ENCODE measurements around the gene C6orf141.

Gene C6orf141

GRCh38 chr6:49555951-49556350 lies 5.5 kb downstream of the C6orf141 start:
- Histone ChIP-seq H3K4me1 (ENCODE audit: insufficient read depth, low read length) (peaks cover 39% of the 10 kb centered on the region), H3K9me3 (ENCODE audit: insufficient read depth, low read depth, low read length) (no peaks in the 10 kb centered on the region), H3K4me3 (ENCODE audit: low read length) (no peak overlapping the region), H3K36me3 (ENCODE audit: insufficient read depth, low read length) (peaks cover 38% of the 10 kb centered on the region), H3K9ac (ENCODE audit: low read depth, low read length) (no peak overlapping the region), H3K27me3 (ENCODE audit: insufficient read depth, low read length) (peaks cover 89% of the 10 kb centered on the region), H3K27ac (ENCODE audit: low read depth, low read length) (no peak overlapping the region)
- 73% methylated on average over 4 of the region's 4 CpGs for WGBS

- Histone ChIP-seq H3K9ac (ENCODE audit: low read depth, low read length) (no peak overlapping the region), H3K4me3 (ENCODE audit: low read length) (no peak overlapping the region), H3K27ac (ENCODE audit: low read depth, low read length) (no peak overlapping the region), H3K4me1 (ENCODE audit: insufficient read depth, low read length) (peaks cover 39% of the 10 kb centered on the region), H3K27me3 (ENCODE audit: insufficient read depth, low read length) (peaks cover 90% of the 10 kb centered on the region), H3K9me3 (ENCODE audit: insufficient read depth, low read depth, low read length) (no peaks in the 10 kb centered on the region), H3K36me3 (ENCODE audit: insufficient read depth, low read length) (peaks cover 38% of the 10 kb centered on the region)
These were observed 6.0 kb downstream of the C6orf141 start for GRCh38 chr6:49556429-49556837.

DNA sequence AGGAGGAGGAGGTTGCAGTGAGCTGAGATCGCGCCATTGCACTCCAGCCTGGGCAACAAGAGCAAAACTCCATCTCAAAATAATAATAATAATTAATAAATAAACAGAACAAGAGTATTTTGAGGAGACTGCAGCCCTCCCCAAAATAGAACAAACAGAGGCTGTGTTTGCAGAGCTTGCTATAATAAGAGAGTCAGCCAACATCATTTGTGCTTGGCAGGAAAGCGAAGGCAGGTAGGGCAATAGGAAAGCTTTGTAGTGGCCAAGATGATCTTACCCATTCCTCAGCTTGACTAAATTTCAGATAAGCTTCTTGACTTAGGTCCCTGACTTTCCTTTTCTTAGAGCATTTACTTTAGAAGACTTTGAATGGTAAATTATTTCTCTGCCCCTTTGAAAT lies 6.7 kb downstream of the C6orf141 start:
- H3K27ac ChIP-seq (ENCODE audit: low read depth, low read length): no peak overlapping the region
- no peak overlapping the region for H3K9ac ChIP-seq (ENCODE audit: low read depth, low read length)
- WGBS: 80% methylated on average over 1 of the region's 3 CpGs
- peaks cover 89% of the 10 kb centered on the region for H3K27me3 ChIP-seq (ENCODE audit: insufficient read depth, low read length)
- no peaks in the 10 kb centered on the region for H3K9me3 ChIP-seq (ENCODE audit: insufficient read depth, low read depth, low read length)
- H3K36me3 ChIP-seq (ENCODE audit: insufficient read depth, low read length): peaks cover 38% of the 10 kb centered on the region
- peaks cover 34% of the 10 kb centered on the region for H3K4me1 ChIP-seq (ENCODE audit: insufficient read depth, low read length)
- H3K4me3 ChIP-seq (ENCODE audit: low read length): no peak overlapping the region

DNA sequence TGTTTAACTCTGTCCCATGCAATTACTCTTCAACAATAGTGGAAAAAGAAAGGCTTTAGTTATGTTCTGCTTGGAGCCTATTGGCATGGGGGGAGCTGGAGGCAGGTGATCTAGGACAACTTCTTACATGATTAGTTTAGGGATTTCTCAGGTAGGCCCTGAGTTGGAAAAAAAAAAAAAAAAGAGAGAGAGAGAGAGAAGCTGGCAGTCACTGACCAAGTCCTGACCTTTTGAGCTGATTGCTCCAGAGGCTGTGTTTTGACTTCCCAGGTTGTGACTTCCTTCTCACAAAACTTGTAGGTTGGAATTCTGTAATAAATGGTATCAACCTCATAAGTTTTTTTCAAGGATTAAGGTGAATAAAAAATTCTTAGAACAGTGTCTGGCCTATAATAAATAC lies 7.8 kb downstream of the C6orf141 start:
- Histone ChIP-seq H3K36me3 (ENCODE audit: insufficient read depth, low read length) (peaks cover 35% of the 10 kb centered on the region), H3K9me3 (ENCODE audit: insufficient read depth, low read depth, low read length) (no peaks in the 10 kb centered on the region), H3K27me3 (ENCODE audit: insufficient read depth, low read length) (peaks cover 81% of the 10 kb centered on the region), H3K4me1 (ENCODE audit: insufficient read depth, low read length) (peaks cover 25% of the 10 kb centered on the region), H3K27ac (ENCODE audit: low read depth, low read length) (no peak overlapping the region), H3K9ac (ENCODE audit: low read depth, low read length) (no peak overlapping the region), H3K4me3 (ENCODE audit: low read length) (no peak overlapping the region)

- Histone ChIP-seq H3K27me3 (ENCODE audit: insufficient read depth, low read length) (peaks cover 48% of the 10 kb centered on the region), H3K4me1 (ENCODE audit: insufficient read depth, low read length) (no peaks in the 10 kb centered on the region), H3K4me3 (ENCODE audit: low read length) (no peak overlapping the region), H3K27ac (ENCODE audit: low read depth, low read length) (no peak overlapping the region), H3K9me3 (ENCODE audit: insufficient read depth, low read depth, low read length) (no peaks in the 10 kb centered on the region), H3K36me3 (ENCODE audit: insufficient read depth, low read length) (peaks cover 3% of the 10 kb centered on the region; the same call in 1 of the 2 replicates), H3K9ac (ENCODE audit: low read depth, low read length) (no peak overlapping the region)
- WGBS: 87% methylated on average over 5 of the region's 5 CpGs
These were observed 12.8 kb downstream of the C6orf141 start for GRCh38 chr6:49563006-49563886.

GRCh38 chr6:49564552-49564951 lies 14.1 kb downstream of the C6orf141 start:
- no peak overlapping the region for H3K9ac ChIP-seq (ENCODE audit: low read depth, low read length)
- WGBS: no CpG with 5 or more reads among the region's 1 CpG
- no peak overlapping the region for H3K4me3 ChIP-seq (ENCODE audit: low read length)
- peaks cover 36% of the 10 kb centered on the region for H3K27me3 ChIP-seq (ENCODE audit: insufficient read depth, low read length)
- no peaks in the 10 kb centered on the region for H3K4me1 ChIP-seq (ENCODE audit: insufficient read depth, low read length)
- H3K9me3 ChIP-seq (ENCODE audit: insufficient read depth, low read depth, low read length): no peaks in the 10 kb centered on the region
- no peak overlapping the region for H3K27ac ChIP-seq (ENCODE audit: low read depth, low read length)
- H3K36me3 ChIP-seq (ENCODE audit: insufficient read depth, low read length): no peaks in the 10 kb centered on the region; the same call in 1 of the 2 replicates

DNA sequence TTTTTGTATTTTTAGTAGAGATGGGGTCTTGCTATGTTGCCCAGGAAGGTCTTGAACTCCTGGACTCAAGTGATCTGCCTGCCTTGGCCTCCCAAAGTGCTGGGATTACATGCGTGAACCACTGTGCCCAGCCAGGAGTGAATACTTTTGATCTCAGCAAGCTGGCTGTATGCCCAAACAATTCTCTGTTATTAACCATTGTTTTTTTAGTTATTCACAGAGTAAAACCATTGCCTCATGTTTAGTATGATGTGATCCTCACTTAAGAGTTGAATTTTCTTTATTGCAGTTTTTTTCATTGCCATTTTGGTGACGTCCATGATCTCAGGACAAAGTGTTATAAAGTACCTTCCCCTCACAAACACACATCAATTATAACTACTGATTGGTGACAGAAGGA lies 14.8 kb downstream of the C6orf141 start:
- no peak overlapping the region for H3K27ac ChIP-seq (ENCODE audit: low read depth, low read length)

GRCh38 chr6:49565855-49566254 lies 15.4 kb downstream of the C6orf141 start:
- H3K4me3 ChIP-seq (ENCODE audit: low read length): no peak overlapping the region
- peaks cover 25% of the 10 kb centered on the region; the same call in 1 of the 2 replicates for H3K27me3 ChIP-seq (ENCODE audit: insufficient read depth, low read length)
- H3K36me3 ChIP-seq (ENCODE audit: insufficient read depth, low read length): no peaks in the 10 kb centered on the region; the same call in 1 of the 2 replicates
- H3K9me3 ChIP-seq (ENCODE audit: insufficient read depth, low read depth, low read length): no peaks in the 10 kb centered on the region
- no peak overlapping the region for H3K9ac ChIP-seq (ENCODE audit: low read depth, low read length)
- H3K4me1 ChIP-seq (ENCODE audit: insufficient read depth, low read length): no peaks in the 10 kb centered on the region
- WGBS: 85% methylated on average over 10 of the region's 10 CpGs
- H3K27ac ChIP-seq (ENCODE audit: low read depth, low read length): no peak overlapping the region

More for the DNA sequence above, 14.8 kb downstream of the C6orf141 start:
- Histone ChIP-seq H3K27me3 (ENCODE audit: insufficient read depth, low read length) (peaks cover 29% of the 10 kb centered on the region; the same call in 1 of the 2 replicates), H3K36me3 (ENCODE audit: insufficient read depth, low read length) (no peaks in the 10 kb centered on the region; the same call in 1 of the 2 replicates), H3K9ac (ENCODE audit: low read depth, low read length) (no peak overlapping the region), H3K4me1 (ENCODE audit: insufficient read depth, low read length) (no peaks in the 10 kb centered on the region), H3K4me3 (ENCODE audit: low read length) (no peak overlapping the region), H3K9me3 (ENCODE audit: insufficient read depth, low read depth, low read length) (no peaks in the 10 kb centered on the region)
- WGBS: 96% methylated on average over 1 of the region's 2 CpGs

DNA sequence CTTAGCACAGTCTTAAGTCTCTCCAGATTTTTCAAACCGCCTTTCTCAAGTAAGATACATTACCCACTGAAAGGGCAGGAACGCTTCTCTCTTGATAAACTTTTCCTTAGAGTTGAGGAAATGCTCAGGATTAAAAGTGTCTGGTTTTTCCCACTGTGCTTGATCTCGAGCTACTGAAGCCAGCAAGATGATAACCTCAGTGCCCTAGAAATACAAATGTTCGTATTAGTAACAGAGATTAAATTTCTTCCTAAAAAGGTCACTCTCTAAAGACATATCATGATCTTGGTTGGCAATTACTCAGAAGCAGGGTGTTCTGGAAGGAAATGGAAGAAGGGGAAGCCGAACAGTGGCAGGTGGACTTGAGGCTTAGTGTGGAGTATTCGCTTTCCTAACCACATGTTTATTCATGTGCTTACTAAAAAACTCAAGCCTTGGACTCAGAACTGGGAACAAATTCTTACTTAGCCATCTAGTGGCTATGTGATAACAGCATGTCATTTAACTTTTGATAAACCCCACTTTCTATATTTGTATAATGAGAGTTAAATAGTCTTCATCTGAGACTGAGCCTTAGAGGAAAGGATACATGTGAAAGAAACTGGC lies 20.1 kb downstream of the C6orf141 start:
- H3K9ac ChIP-seq (ENCODE audit: low read depth, low read length): no peak overlapping the region
- H3K9me3 ChIP-seq (ENCODE audit: insufficient read depth, low read depth, low read length): no peaks in the 10 kb centered on the region

GRCh38 chr6:49576618-49577017 lies 26.1 kb downstream of the C6orf141 start:
- H3K36me3 ChIP-seq (ENCODE audit: insufficient read depth, low read length): no peaks in the 10 kb centered on the region
- H3K27me3 ChIP-seq (ENCODE audit: insufficient read depth, low read length): no peaks in the 10 kb centered on the region
- H3K4me3 ChIP-seq (ENCODE audit: low read length): no peak overlapping the region
- no peak overlapping the region for H3K27ac ChIP-seq (ENCODE audit: low read depth, low read length)
- 100% methylated on average over 1 of the region's 1 CpG for WGBS
- H3K9me3 ChIP-seq (ENCODE audit: insufficient read depth, low read depth, low read length): no peaks in the 10 kb centered on the region
- H3K9ac ChIP-seq (ENCODE audit: low read depth, low read length): no peak overlapping the region
- H3K4me1 ChIP-seq (ENCODE audit: insufficient read depth, low read length): no peaks in the 10 kb centered on the region

More for the DNA sequence above, 20.1 kb downstream of the C6orf141 start:
- H3K4me1 ChIP-seq (ENCODE audit: insufficient read depth, low read length): no peaks in the 10 kb centered on the region
- H3K27me3 ChIP-seq (ENCODE audit: insufficient read depth, low read length): peaks cover 3% of the 10 kb centered on the region; the same call in 1 of the 2 replicates
- no peak overlapping the region for H3K27ac ChIP-seq (ENCODE audit: low read depth, low read length)
- no peaks in the 10 kb centered on the region for H3K36me3 ChIP-seq (ENCODE audit: insufficient read depth, low read length)
- H3K4me3 ChIP-seq (ENCODE audit: low read length): no peak overlapping the region
- WGBS: 95% methylated on average over 6 of the region's 6 CpGs

GRCh38 chr6:49579649-49580048 lies 29.2 kb downstream of the C6orf141 start:
- no peaks in the 10 kb centered on the region for H3K27me3 ChIP-seq (ENCODE audit: insufficient read depth, low read length)
- H3K4me3 ChIP-seq (ENCODE audit: low read length): no peak overlapping the region
- H3K9me3 ChIP-seq (ENCODE audit: insufficient read depth, low read depth, low read length): no peaks in the 10 kb centered on the region
- no peaks in the 10 kb centered on the region for H3K36me3 ChIP-seq (ENCODE audit: insufficient read depth, low read length)
- H3K9ac ChIP-seq (ENCODE audit: low read depth, low read length): no peak overlapping the region
- H3K4me1 ChIP-seq (ENCODE audit: insufficient read depth, low read length): no peaks in the 10 kb centered on the region
- H3K27ac ChIP-seq (ENCODE audit: low read depth, low read length): no peak overlapping the region
